Measurements from ENCODE around the gene USF3. TPM values are rescaled to one million over a fixed set of nuclear protein-coding genes. Genes with fewer than 3 reads are reported as not detected.

The USF3 gene
- polyA plus RNA-seq, 1 experiment, result 5.7 TPM

DNA sequence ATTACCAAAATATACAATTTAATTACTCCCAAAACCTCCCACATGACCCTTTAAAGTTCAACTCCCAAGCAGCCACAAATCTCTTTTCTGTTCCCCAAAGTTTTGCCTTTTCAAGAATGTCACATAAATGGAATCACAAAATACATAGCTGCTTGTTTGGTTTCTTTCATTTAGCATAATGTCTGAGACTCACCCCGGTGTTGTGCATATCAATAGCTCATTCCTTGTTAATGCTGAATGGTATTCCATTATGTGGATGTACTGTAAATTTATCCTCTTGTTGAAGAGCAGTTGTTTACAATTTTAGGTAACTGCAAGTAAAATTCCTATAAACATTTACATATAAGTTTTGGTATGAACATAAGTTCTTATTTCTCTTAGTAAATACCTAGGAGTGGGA, 34.1 kb upstream of the USF3 start:
- ChIA-PET POLR2A (interaction anchor here (0.7 kb wide), 1 partner anchor 82 kb away, joined by 3 read pairs; no protein-coding TSS in a partner anchor), CTCF (no interaction called here)
- no peak overlapping the region for H3K4me3 ChIP-seq (ENCODE audit: low read depth, low read length)
- H3K27me3 ChIP-seq (ENCODE audit: control insufficient read depth, insufficient read depth, low read length), result no peaks in the 10 kb centered on the region
- DNase-seq (ENCODE audit: low read depth), result no peak
- peaks cover 2% of the 10 kb centered on the region; the same call in 1 of the 2 replicates for H3K36me3 ChIP-seq (ENCODE audit: control insufficient read depth, insufficient read depth, low read length)
- TF ChIP-seq, protein P1, sequence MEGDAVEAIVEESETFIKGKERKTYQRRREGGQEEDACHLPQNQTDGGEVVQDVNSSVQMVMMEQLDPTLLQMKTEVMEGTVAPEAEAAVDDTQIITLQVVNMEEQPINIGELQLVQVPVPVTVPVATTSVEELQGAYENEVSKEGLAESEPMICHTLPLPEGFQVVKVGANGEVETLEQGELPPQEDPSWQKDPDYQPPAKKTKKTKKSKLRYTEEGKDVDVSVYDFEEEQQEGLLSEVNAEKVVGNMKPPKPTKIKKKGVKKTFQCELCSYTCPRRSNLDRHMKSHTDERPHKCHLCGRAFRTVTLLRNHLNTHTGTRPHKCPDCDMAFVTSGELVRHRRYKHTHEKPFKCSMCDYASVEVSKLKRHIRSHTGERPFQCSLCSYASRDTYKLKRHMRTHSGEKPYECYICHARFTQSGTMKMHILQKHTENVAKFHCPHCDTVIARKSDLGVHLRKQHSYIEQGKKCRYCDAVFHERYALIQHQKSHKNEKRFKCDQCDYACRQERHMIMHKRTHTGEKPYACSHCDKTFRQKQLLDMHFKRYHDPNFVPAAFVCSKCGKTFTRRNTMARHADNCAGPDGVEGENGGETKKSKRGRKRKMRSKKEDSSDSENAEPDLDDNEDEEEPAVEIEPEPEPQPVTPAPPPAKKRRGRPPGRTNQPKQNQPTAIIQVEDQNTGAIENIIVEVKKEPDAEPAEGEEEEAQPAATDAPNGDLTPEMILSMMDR (IDR thresholded peaks at IDR 0.05; ENCODE audit: insufficient read depth, low read depth, low read length), result no peak

DNA sequence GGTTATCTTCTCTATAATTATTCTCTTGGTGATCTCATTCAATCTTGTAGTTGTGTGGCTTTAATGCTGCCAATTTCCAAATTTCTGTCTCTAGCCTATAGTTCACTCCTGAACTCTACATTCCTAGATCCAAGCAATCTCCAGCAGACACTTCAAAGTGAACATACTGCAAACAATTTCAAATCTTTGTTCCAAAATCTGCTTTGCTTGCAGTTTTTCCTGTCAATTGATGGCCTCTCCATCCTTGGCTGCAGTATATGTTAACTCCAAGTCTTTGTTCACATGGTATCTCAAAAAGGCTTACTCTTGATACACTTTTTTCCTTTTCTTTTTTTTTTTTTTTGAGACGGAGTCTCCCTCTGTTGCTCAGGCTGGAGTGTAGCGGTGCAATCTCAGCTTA, 32.2 kb upstream of the USF3 start:
- DNase-seq (ENCODE audit: low read depth), result no peak
- TF ChIP-seq, protein P1 (IDR thresholded peaks at IDR 0.05; ENCODE audit: insufficient read depth, low read depth, low read length), result no peak
- CTCF ChIA-PET, result no interaction called here
- peaks cover 1% of the 10 kb centered on the region; the same call in 1 of the 2 replicates for H3K36me3 ChIP-seq (ENCODE audit: control insufficient read depth, insufficient read depth, low read length)
- H3K4me3 ChIP-seq (ENCODE audit: low read depth, low read length), result no peak overlapping the region
- H3K27me3 ChIP-seq (ENCODE audit: control insufficient read depth, insufficient read depth, low read length), result no peaks in the 10 kb centered on the region
- POLR2A ChIA-PET, result no interaction called here

DNA sequence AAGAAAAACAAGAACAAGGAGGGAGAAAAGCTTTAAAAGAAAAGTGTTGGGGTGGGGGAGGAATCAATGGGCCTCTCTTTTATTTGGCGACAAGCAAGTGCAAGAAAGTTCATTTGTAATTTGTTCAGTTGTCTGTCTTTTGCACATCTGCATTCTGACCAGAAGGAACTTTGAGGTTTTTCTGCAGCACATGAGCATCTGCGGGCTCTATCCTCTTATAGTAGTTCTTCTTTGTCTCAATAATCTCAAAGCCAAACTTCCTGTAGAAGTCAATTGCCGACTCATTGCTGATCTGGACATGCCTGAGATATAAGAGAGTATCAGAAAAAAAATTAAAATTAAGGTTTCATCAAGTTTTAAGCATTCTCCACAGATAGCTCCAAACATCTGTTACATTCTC, 25.2 kb upstream of the USF3 start:
- DNase-seq (ENCODE audit: low read depth), result no peak
- peaks cover 2% of the 10 kb centered on the region; the same call in 1 of the 2 replicates for H3K36me3 ChIP-seq (ENCODE audit: control insufficient read depth, insufficient read depth, low read length)
- POLR2A ChIA-PET, result interaction anchor here (0.5 to 0.6 kb wide), 2 partner anchors 9 to 10 kb away, joined by 3 read pairs; no protein-coding TSS in a partner anchor

DNA sequence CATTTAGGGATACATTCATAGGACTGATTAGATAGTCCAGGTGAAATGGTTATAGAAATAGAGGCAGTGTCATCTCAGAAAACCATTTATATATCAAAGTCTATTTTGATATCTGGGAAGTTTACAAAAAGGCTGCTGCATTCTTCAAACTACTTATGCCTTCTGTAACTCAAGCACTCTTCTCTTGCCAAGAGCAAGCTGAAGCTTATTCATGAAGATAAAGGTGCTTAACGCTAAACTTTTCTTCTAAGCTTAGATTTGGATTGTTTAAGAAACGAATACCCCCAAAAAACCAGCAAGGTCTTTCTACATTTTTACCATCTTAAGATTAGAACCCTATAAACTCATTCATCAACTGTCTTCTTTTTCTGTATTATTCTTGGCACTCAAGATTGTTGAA, 23.3 kb upstream of the USF3 start:
- DNase-seq (ENCODE audit: low read depth), result no peak
- CTCF ChIA-PET, result interaction anchor here (0.9 to 1.6 kb wide), 3 partner anchors 16 to 78 kb away, joined by 3 to 7 read pairs (median 4); no protein-coding TSS in a partner anchor

More for the DNA sequence above, 25.2 kb upstream of the USF3 start:
- TF ChIP-seq, protein P1 (IDR thresholded peaks at IDR 0.05; ENCODE audit: insufficient read depth, low read depth, low read length), result no peak
- CTCF ChIA-PET, result no interaction called here
- Histone ChIP-seq H3K27me3 (ENCODE audit: control insufficient read depth, insufficient read depth, low read length) (no peaks in the 10 kb centered on the region), H3K4me3 (ENCODE audit: low read depth, low read length) (no peak overlapping the region)

DNA sequence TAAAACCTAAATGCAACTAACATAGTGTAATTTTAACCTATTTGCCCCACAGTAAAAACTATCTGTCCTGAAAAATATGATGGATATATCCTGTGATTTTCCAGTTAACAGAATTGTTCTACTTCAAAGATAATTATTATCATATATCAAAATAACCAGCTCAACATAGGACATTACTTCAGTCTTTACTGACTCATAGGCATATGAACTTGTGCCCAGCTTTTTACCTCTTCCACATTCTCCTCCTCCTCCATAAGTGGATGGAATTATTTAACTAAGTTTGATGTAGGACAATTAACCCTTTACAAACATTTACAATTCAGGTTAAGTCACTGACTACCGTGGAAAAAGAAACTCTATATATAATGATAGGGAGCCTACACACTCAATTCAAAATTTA, 22.9 kb upstream of the USF3 start:
- ChIA-PET CTCF (interaction anchor here (0.9 to 1.6 kb wide), 2 partner anchors 17 to 19 kb away, joined by 3 to 7 read pairs; no protein-coding TSS in a partner anchor), POLR2A (no interaction called here)
- DNase-seq (ENCODE audit: low read depth), result no peak
- TF ChIP-seq, protein P1 (IDR thresholded peaks at IDR 0.05; ENCODE audit: insufficient read depth, low read depth, low read length), result no peak
- H3K27me3 ChIP-seq (ENCODE audit: control insufficient read depth, insufficient read depth, low read length), result no peaks in the 10 kb centered on the region
- peaks cover 3% of the 10 kb centered on the region; the same call in 1 of the 2 replicates for H3K36me3 ChIP-seq (ENCODE audit: control insufficient read depth, insufficient read depth, low read length)
- no peak overlapping the region for H3K4me3 ChIP-seq (ENCODE audit: low read depth, low read length)

More for the DNA sequence above, 23.3 kb upstream of the USF3 start:
- H3K4me3 ChIP-seq (ENCODE audit: low read depth, low read length), result no peak overlapping the region
- no peaks in the 10 kb centered on the region for H3K27me3 ChIP-seq (ENCODE audit: control insufficient read depth, insufficient read depth, low read length)
- POLR2A ChIA-PET, result no interaction called here
- peaks cover 3% of the 10 kb centered on the region; the same call in 1 of the 2 replicates for H3K36me3 ChIP-seq (ENCODE audit: control insufficient read depth, insufficient read depth, low read length)
- TF ChIP-seq, protein P1 (IDR thresholded peaks at IDR 0.05; ENCODE audit: insufficient read depth, low read depth, low read length), result no peak

Data from BJ (cell line).